Activated CD8-positive, alpha-beta T cell treated with anti-CD3 and anti-CD28 coated beads for 36 hours (primary cell): ENCODE data around the gene ADIPOR2. TPM values are rescaled to one million over a fixed set of nuclear protein-coding genes. Genes with fewer than 3 reads are reported as not detected.

Source experiments
- ATAC-seq: fragments of 200-7000 bp; cut with Tn5 transposase; one replicate; pipeline ENCODE4 v1.10.0; 2021; ENCODE audit warnings: mild to moderate bottlenecking, moderate library complexity
- CTCF ChIA-PET: fragments of 350-600 bp; sonication (Branson Sonifier 250); formaldehyde crosslinking; loops from one replicate; lab custom pipeline; 2021; ENCODE audit warnings: antibody characterized with exemption; lab: Charles Lee
- POLR2A ChIA-PET: fragments of 350-600 bp; sonication (Branson Sonifier 250); formaldehyde crosslinking; loops from one replicate; lab custom pipeline; 2021; ENCODE audit warnings: antibody characterized with exemption; lab: Charles Lee
- DNase-seq: peaks from one replicate; pipeline ENCODE4 v3.0.0-alpha.2; 2020
- H3K27ac Mint-ChIP-seq: one replicate; pipeline ENCODE4 v1.8.0; 2021; ENCODE audit warnings: mild to moderate bottlenecking, mixed read lengths
- H3K27me3 Mint-ChIP-seq: one replicate; pipeline ENCODE4 v1.8.0; 2021; ENCODE audit warnings: mixed read lengths
- H3K36me3 Mint-ChIP-seq: one replicate; pipeline ENCODE4 v1.8.0; 2021; ENCODE audit warnings: low read depth, mixed read lengths
- H3K4me1 Mint-ChIP-seq: one replicate; pipeline ENCODE4 v1.8.0; 2021; ENCODE audit warnings: low read depth, mixed read lengths
- H3K4me3 Mint-ChIP-seq: one replicate; pipeline ENCODE4 v1.8.0; 2021; ENCODE audit warnings: mild to moderate bottlenecking, moderate library complexity, mixed read lengths
- H3K9me3 Mint-ChIP-seq: one replicate; pipeline ENCODE4 v1.8.0; 2021; ENCODE audit warnings: mixed read lengths
- CTCF ChIP-seq: fragments of 200-600 bp; IDR thresholded peaks from one replicate; pipeline ENCODE4 v1.8.0; 2022; ENCODE audit warnings: antibody characterized with exemption, mild to moderate bottlenecking
- intact Hi-C: fragments of 100-400 bp; cut with micrococcal nuclease; formaldehyde crosslinking; loops from one replicate; pipeline ENCODE4 v1.10.0; 2022
- microRNA-seq: library from miRNA; unstranded; fragments of <30 nt; microRNA quantifications from one replicate; pipeline ENCODE4 v1.2.0, GENCODE V29; 2022; ENCODE audit warnings: borderline microRNAs expressed, borderline replicate concordance
- total RNA-seq, 2 experiments: library from RNA; stranded (reverse); gene quantifications; one replicate each; pipeline ENCODE4 v1.2.3, GENCODE V29; 2021

Gene ADIPOR2
- total RNA-seq, 2 experiments from 2014 or later, result 48.3 to 49.9 TPM

- peaks cover 12% of the 10 kb centered on the region for H3K27me3 Mint-ChIP-seq
- intact Hi-C loops, result no loop called here
- TF ChIP-seq CTCF, result no peak
- H3K36me3 Mint-ChIP-seq, result no peaks in the 10 kb centered on the region
- ChIA-PET CTCF (interaction anchor here (0.8 kb wide), 1 partner anchor 41 kb away, joined by 3 read pairs; no protein-coding TSS in a partner anchor), POLR2A (no interaction called here)
- no peak for DNase-seq
- H3K4me3 Mint-ChIP-seq, result no peak overlapping the region
- no peak overlapping the region for H3K27ac Mint-ChIP-seq
- H3K4me1 Mint-ChIP-seq, result no peaks in the 10 kb centered on the region
- ATAC-seq, result no peak
- no peaks in the 10 kb centered on the region for H3K9me3 Mint-ChIP-seq
Observed at GRCh38 chr12:1836241-1836803, 145.5 kb downstream of the ADIPOR2 start.

- no peak for DNase-seq
- peaks cover 10% of the 10 kb centered on the region for H3K27me3 Mint-ChIP-seq
- ChIA-PET CTCF (no interaction called here), POLR2A (no interaction called here)
- no peaks in the 10 kb centered on the region for H3K36me3 Mint-ChIP-seq
- intact Hi-C loops, result no loop called here
- no peak for ATAC-seq
- H3K4me1 Mint-ChIP-seq, result peaks cover 3% of the 10 kb centered on the region
- no peak overlapping the region for H3K27ac Mint-ChIP-seq
- no peaks in the 10 kb centered on the region for H3K9me3 Mint-ChIP-seq
- no peak for TF ChIP-seq CTCF
- H3K4me3 Mint-ChIP-seq, result no peak overlapping the region
Observed at GRCh38 chr12:1836854-1837421, 146.1 kb downstream of the ADIPOR2 start.

- Mint-ChIP-seq H3K27me3 (peaks cover 7% of the 10 kb centered on the region), H3K9me3 (no peaks in the 10 kb centered on the region), H3K4me1 (peaks cover 4% of the 10 kb centered on the region), H3K4me3 (no peak overlapping the region), H3K36me3 (no peaks in the 10 kb centered on the region), H3K27ac (no peak overlapping the region)
- intact Hi-C loops, result no loop called here
- POLR2A ChIA-PET, result no interaction called here
- CTCF ChIA-PET, result interaction anchor here (0.8 kb wide), 1 partner anchor 102 kb away, joined by 4 read pairs; no protein-coding TSS in a partner anchor
- DNase-seq, result no peak
- ATAC-seq, result no peak
- no peak for TF ChIP-seq CTCF
Observed at GRCh38 chr12:1837541-1838204, 146.8 kb downstream of the ADIPOR2 start.

Small RNAs within 50 kb of the gene (microRNA-seq; reads per million reads assigned to microRNA genes)
- gene MIR3649, result not detected

Other genes starting within 250 kb of the ADIPOR2 start
- gene FBXL14, start 96.5 kb upstream of the ADIPOR2 start, total RNA-seq, result 10 to 100 TPM; 23.3 to 25.1 TPM
- gene WNT5B, start 61.8 kb upstream of the ADIPOR2 start, total RNA-seq, result not detected
- gene LRTM2, start 129.5 kb downstream of the ADIPOR2 start, total RNA-seq, result not detected
- gene CACNA2D4, start 227.6 kb downstream of the ADIPOR2 start, total RNA-seq, result 1 to 10 TPM; 4.2 to 4.3 TPM